SK-N-MC (cell line): Measurements from ENCODE around the gene SAPCD2.

Experiments used
- EZH2 ChIP-seq: fragments of 200-600 bp; sonication (generic); IDR thresholded peaks from one replicate; pipeline ENCODE4 v1.6.1; 2017; ENCODE audit warnings: antibody characterized with exemption
- POLR2AphosphoS5 ChIP-seq: IDR thresholded peaks from 2 replicates; pipeline ENCODE4 v1.6.1; 2012; ENCODE audit warnings: mild to moderate bottlenecking, low read depth, low read length, borderline replicate concordance

- TF ChIP-seq EZH2 = no peak
- no peak for TF ChIP-seq POLR2AphosphoS5
Measured at GRCh38 chr9:137051145-137051724, 19.1 kb downstream of the SAPCD2 start.
